ENCODE data around the gene DCPS. TPM values are rescaled to one million over a fixed set of nuclear protein-coding genes. Genes with fewer than 3 reads are reported as not detected.

DCPS gene
- total RNA-seq, 1 donor from 2014 or later = 11.3 TPM

DNA sequence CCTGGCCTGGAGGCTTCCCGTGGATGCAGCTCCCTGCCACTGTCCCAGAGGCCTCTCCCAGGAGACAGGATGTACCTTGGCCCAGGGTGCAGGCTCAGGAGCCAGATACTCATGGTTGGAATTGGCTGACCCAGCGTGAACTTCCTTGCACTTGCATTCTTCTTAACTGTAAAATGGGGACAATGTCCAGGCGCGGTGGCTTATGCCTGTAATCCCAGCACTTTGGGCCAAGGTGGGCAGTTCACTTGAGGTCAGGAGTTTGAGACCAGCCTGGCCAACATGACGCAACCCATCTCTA, 31.6 kb downstream of the DCPS start:
- no peak overlapping the region for H3K4me3 Mint-ChIP-seq (ENCODE audit: unreplicated experiment)
- peak overlapping the region; percentile 79 for H3K27ac Mint-ChIP-seq (ENCODE audit: unreplicated experiment)
- FAIRE-seq (no peak), DNase-seq (ENCODE audit: low read depth) (no peak)
- H3K36me3 ChIP-seq (ENCODE audit: insufficient read depth, low read length) = no peaks in the 10 kb centered on the region
- peaks cover 44% of the 10 kb centered on the region for H3K4me1 Mint-ChIP-seq (ENCODE audit: low read depth, unreplicated experiment)
- H2AFZ ChIP-seq (ENCODE audit: low read depth, low read length) = no peak overlapping the region
- peaks cover 23% of the 10 kb centered on the region for H3K4me1 ChIP-seq (ENCODE audit: insufficient read depth, low read length)
- TF ChIP-seq, protein P1, sequence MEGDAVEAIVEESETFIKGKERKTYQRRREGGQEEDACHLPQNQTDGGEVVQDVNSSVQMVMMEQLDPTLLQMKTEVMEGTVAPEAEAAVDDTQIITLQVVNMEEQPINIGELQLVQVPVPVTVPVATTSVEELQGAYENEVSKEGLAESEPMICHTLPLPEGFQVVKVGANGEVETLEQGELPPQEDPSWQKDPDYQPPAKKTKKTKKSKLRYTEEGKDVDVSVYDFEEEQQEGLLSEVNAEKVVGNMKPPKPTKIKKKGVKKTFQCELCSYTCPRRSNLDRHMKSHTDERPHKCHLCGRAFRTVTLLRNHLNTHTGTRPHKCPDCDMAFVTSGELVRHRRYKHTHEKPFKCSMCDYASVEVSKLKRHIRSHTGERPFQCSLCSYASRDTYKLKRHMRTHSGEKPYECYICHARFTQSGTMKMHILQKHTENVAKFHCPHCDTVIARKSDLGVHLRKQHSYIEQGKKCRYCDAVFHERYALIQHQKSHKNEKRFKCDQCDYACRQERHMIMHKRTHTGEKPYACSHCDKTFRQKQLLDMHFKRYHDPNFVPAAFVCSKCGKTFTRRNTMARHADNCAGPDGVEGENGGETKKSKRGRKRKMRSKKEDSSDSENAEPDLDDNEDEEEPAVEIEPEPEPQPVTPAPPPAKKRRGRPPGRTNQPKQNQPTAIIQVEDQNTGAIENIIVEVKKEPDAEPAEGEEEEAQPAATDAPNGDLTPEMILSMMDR (IDR thresholded peaks at IDR 0.05; ENCODE audit: insufficient read depth, low read depth, low read length) = no peak
- no peak for TF ChIP-seq EZH2 (IDR thresholded peaks at IDR 0.05; ENCODE audit: insufficient read depth, low read length)
- H3K9me3 ChIP-seq (ENCODE audit: insufficient read depth, low read depth, low read length) = no peaks in the 10 kb centered on the region
- H3K9ac ChIP-seq (ENCODE audit: low read length) = no peak overlapping the region
- no peak overlapping the region for H3K4me2 ChIP-seq (ENCODE audit: low read length)
- no peaks in the 10 kb centered on the region for H3K27me3 ChIP-seq (ENCODE audit: insufficient read depth, low read length)
- no peaks in the 10 kb centered on the region for H3K27me3 Mint-ChIP-seq (ENCODE audit: low read depth, unreplicated experiment)
- peaks cover 4% of the 10 kb centered on the region for H4K20me1 ChIP-seq (ENCODE audit: insufficient read depth, low read length)
- no peak overlapping the region for H3K27ac ChIP-seq (ENCODE audit: low read depth, low read length)
- H3K79me2 ChIP-seq (ENCODE audit: insufficient read depth, low read length) = no peaks in the 10 kb centered on the region
- no peak overlapping the region for H3K4me3 ChIP-seq (ENCODE audit: insufficient read depth, low read depth, low read length)
- H3K36me3 Mint-ChIP-seq (ENCODE audit: low read depth, unreplicated experiment) = peaks cover 9% of the 10 kb centered on the region
- H3K9me3 Mint-ChIP-seq (ENCODE audit: unreplicated experiment) = peaks cover 3% of the 10 kb centered on the region

DNA sequence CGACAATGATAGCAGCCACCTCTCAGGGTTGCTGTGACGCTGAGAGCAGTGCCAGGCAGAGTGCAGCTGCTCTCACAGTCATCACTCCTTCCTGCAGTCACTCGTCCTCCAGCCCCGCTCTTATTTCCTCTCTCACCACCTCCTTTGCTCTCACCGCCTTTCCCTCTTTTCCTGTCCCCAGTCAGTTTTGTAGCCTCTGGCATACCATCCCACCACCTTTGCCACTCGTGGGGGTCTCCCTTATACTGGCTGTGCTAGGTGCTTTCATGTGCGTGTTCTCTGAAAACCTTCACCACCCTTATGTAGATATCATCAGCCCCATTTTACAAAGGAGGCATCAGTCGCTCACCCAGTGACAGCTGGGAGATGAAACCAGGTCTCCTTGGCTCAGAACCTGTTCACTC, 32.3 kb downstream of the DCPS start:
- Histone ChIP-seq H2AFZ (ENCODE audit: low read depth, low read length) (no peak overlapping the region), H3K27me3 (ENCODE audit: insufficient read depth, low read length) (no peaks in the 10 kb centered on the region), H3K9me3 (ENCODE audit: insufficient read depth, low read depth, low read length) (no peaks in the 10 kb centered on the region), H3K4me2 (ENCODE audit: low read length) (peak overlapping the region; percentile 14), H3K9ac (ENCODE audit: low read length) (no peak overlapping the region), H3K4me1 (ENCODE audit: insufficient read depth, low read length) (peaks cover 25% of the 10 kb centered on the region), H3K36me3 (ENCODE audit: insufficient read depth, low read length) (no peaks in the 10 kb centered on the region), H3K27ac (ENCODE audit: low read depth, low read length) (no peak overlapping the region), H3K4me3 (ENCODE audit: insufficient read depth, low read depth, low read length) (no peak overlapping the region), H3K79me2 (ENCODE audit: insufficient read depth, low read length) (no peaks in the 10 kb centered on the region), H4K20me1 (ENCODE audit: insufficient read depth, low read length) (peaks cover 4% of the 10 kb centered on the region)
- TF ChIP-seq EZH2 (IDR thresholded peaks at IDR 0.05; ENCODE audit: insufficient read depth, low read length) = no peak
- TF ChIP-seq, protein P1 (IDR thresholded peaks at IDR 0.05; ENCODE audit: insufficient read depth, low read depth, low read length) = no peak
- FAIRE-seq (no peak), DNase-seq (ENCODE audit: low read depth) (no peak)
- peaks cover 3% of the 10 kb centered on the region for H3K9me3 Mint-ChIP-seq (ENCODE audit: unreplicated experiment)
- peaks cover 48% of the 10 kb centered on the region for H3K4me1 Mint-ChIP-seq (ENCODE audit: low read depth, unreplicated experiment)
- no peak overlapping the region for H3K4me3 Mint-ChIP-seq (ENCODE audit: unreplicated experiment)
- peaks cover 9% of the 10 kb centered on the region for H3K36me3 Mint-ChIP-seq (ENCODE audit: low read depth, unreplicated experiment)
- H3K27me3 Mint-ChIP-seq (ENCODE audit: low read depth, unreplicated experiment) = no peaks in the 10 kb centered on the region
- H3K27ac Mint-ChIP-seq (ENCODE audit: unreplicated experiment) = peak overlapping the region; percentile 80

DNA sequence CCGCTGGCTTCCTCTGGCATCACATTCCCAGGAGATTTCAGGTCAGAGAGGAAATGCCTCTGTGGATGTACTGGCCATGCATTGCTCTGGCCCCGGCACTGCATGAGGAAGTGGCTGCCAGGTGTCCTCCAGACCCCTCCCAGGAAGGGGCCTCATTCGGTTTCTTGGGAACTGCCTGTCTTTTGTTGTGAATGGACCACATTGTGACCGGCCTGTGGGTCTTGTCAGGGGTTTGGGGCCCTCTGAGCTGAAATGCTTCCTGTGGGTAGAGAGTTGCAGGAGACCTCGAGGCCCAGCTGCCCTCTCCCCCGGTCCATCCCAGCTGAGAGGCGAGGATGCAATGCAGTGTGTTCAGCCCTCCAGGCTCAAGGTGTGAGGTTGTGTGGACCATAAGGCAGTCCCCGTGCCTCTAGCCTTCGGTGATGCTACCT, 32.8 kb downstream of the DCPS start:
- H3K36me3 Mint-ChIP-seq (ENCODE audit: low read depth, unreplicated experiment) = peaks cover 6% of the 10 kb centered on the region
- H3K27me3 ChIP-seq (ENCODE audit: insufficient read depth, low read length) = no peaks in the 10 kb centered on the region
- peaks cover 51% of the 10 kb centered on the region for H3K4me1 Mint-ChIP-seq (ENCODE audit: low read depth, unreplicated experiment)
- H3K4me2 ChIP-seq (ENCODE audit: low read length) = peak overlapping the region; percentile 14
- H3K4me3 ChIP-seq (ENCODE audit: insufficient read depth, low read depth, low read length) = no peak overlapping the region
- no peak overlapping the region for H3K9ac ChIP-seq (ENCODE audit: low read length)
- H3K27me3 Mint-ChIP-seq (ENCODE audit: low read depth, unreplicated experiment) = no peaks in the 10 kb centered on the region
- no peaks in the 10 kb centered on the region for H3K9me3 ChIP-seq (ENCODE audit: insufficient read depth, low read depth, low read length)
- peaks cover 4% of the 10 kb centered on the region for H4K20me1 ChIP-seq (ENCODE audit: insufficient read depth, low read length)
- H3K79me2 ChIP-seq (ENCODE audit: insufficient read depth, low read length) = no peaks in the 10 kb centered on the region
- H3K27ac Mint-ChIP-seq (ENCODE audit: unreplicated experiment) = peak overlapping the region; percentile 59
- H3K36me3 ChIP-seq (ENCODE audit: insufficient read depth, low read length) = no peaks in the 10 kb centered on the region
- DNase-seq (ENCODE audit: low read depth) (no peak), FAIRE-seq (no peak)
- peaks cover 29% of the 10 kb centered on the region for H3K4me1 ChIP-seq (ENCODE audit: insufficient read depth, low read length)
- H3K9me3 Mint-ChIP-seq (ENCODE audit: unreplicated experiment) = peaks cover 3% of the 10 kb centered on the region
- TF ChIP-seq EZH2 (IDR thresholded peaks at IDR 0.05; ENCODE audit: insufficient read depth, low read length) = no peak
- TF ChIP-seq, protein P1 (IDR thresholded peaks at IDR 0.05; ENCODE audit: insufficient read depth, low read depth, low read length) = no peak
- H2AFZ ChIP-seq (ENCODE audit: low read depth, low read length) = no peak overlapping the region
- H3K27ac ChIP-seq (ENCODE audit: low read depth, low read length) = no peak overlapping the region
- H3K4me3 Mint-ChIP-seq (ENCODE audit: unreplicated experiment) = no peak overlapping the region

Measured in astrocyte (in vitro differentiated cells and primary cell).